ENCODE data around the gene SCN9A.
"Not testable (repeated sequence)": the region's sequence is repeated elsewhere in the genome, so short reads cannot be mapped to it uniquely, and the experiment has no call there.

Gene SCN9A

GRCh38 chr2:166240387-166241313 is 135.1 kb downstream of the SCN9A start:
- DNase-seq (ENCODE audit: low spot score), result no peak

GRCh38 chr2:166239548-166239947 is 136.2 kb downstream of the SCN9A start:
- no peak for DNase-seq (ENCODE audit: low spot score)

- no peak for DNase-seq (ENCODE audit: low spot score)
Measured at GRCh38 chr2:166238176-166238575, 137.6 kb downstream of the SCN9A start.

- no peak for DNase-seq (ENCODE audit: low spot score)
Measured at GRCh38 chr2:166234112-166234846, 141.5 kb downstream of the SCN9A start.

- no peak for DNase-seq (ENCODE audit: low spot score)
Measured at GRCh38 chr2:166233244-166233643, 142.5 kb downstream of the SCN9A start.

- DNase-seq (ENCODE audit: low spot score), result no peak
Measured at GRCh38 chr2:166230724-166231070, 145.0 kb downstream of the SCN9A start.

GRCh38 chr2:166230024-166230723 is 145.6 kb downstream of the SCN9A start:
- no peak for DNase-seq (ENCODE audit: low spot score)

GRCh38 chr2:166229678-166230023 is 146.1 kb downstream of the SCN9A start:
- no peak for DNase-seq (ENCODE audit: low spot score)

- DNase-seq (ENCODE audit: low spot score), result no peak
Measured at GRCh38 chr2:166224197-166224596, 151.5 kb downstream of the SCN9A start.

- DNase-seq (ENCODE audit: low spot score), result no peak
Measured at GRCh38 chr2:166223298-166223697, 152.4 kb downstream of the SCN9A start.

GRCh38 chr2:166211079-166211478 is 164.7 kb downstream of the SCN9A start:
- no peak for DNase-seq (ENCODE audit: low spot score)

GRCh38 chr2:166209944-166210343 is 165.8 kb downstream of the SCN9A start:
- DNase-seq (ENCODE audit: low spot score), result not testable (repeated sequence)

- not testable (repeated sequence) for DNase-seq (ENCODE audit: low spot score)
Measured at GRCh38 chr2:166209367-166209766, 166.4 kb downstream of the SCN9A start.

- not testable (repeated sequence) for DNase-seq (ENCODE audit: low spot score)
Measured at GRCh38 chr2:166206153-166206552, 169.6 kb downstream of the SCN9A start.

- DNase-seq (ENCODE audit: low spot score), result no peak
Measured at GRCh38 chr2:166202778-166203177, 173.0 kb downstream of the SCN9A start.

- no peak for DNase-seq (ENCODE audit: low spot score)
Measured at GRCh38 chr2:166197446-166197845, 178.3 kb downstream of the SCN9A start.

GRCh38 chr2:166193407-166193806 is 182.3 kb downstream of the SCN9A start:
- DNase-seq (ENCODE audit: low spot score), result no peak

- no peak for DNase-seq (ENCODE audit: low spot score)
Measured at GRCh38 chr2:166188084-166188483, 187.7 kb downstream of the SCN9A start.

- DNase-seq (ENCODE audit: low spot score), result no peak
Measured at GRCh38 chr2:166184789-166185188, 191.0 kb downstream of the SCN9A start.

- DNase-seq (ENCODE audit: low spot score), result no peak
Measured at GRCh38 chr2:166181813-166182154, 194.0 kb downstream of the SCN9A start.

- peak; percentile 9 for DNase-seq (ENCODE audit: low spot score)
Measured at GRCh38 chr2:166180951-166181812, 194.6 kb downstream of the SCN9A start.

- no peak for DNase-seq (ENCODE audit: low spot score)
Measured at GRCh38 chr2:166179201-166179600, 196.5 kb downstream of the SCN9A start.
